Measurements from ENCODE around the gene KRTAP4-16.

DNA sequence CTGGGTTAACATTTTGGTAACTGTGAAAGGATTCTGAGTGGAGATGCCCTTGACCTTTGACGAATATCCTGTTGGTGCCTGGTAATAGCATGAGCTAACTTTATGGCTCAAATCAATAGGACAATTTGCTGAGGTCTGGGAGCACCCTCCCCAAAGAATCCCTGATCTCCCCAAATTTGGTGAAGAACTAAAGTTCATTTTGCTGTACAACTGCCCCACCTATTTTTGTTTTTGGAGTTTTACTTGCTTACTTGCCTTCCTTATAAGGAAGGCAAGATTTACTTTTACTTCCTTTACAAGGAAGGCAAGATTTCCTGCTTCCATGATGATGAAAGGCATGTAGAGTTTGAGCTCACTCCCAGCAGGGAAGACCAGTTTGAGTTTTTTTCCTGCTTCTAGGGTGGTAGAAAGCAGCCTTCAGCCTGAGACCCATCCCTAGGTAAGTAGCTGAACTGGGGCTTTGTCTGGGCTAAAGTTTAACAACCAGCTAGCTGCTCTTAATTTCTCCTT is 6.0 kb upstream of the KRTAP4-16 start:
- TF ChIP-seq CTCF (IDR thresholded peaks at IDR 0.05) = no peak
- TF ChIP-seq POLR2A (IDR thresholded peaks at IDR 0.05) = no peak
- no peak for TF ChIP-seq EP300 (IDR thresholded peaks at IDR 0.05)

All from tibial nerve (tissue), 4 donors.